Tibial artery (tissue), 4 donors: ENCODE data around the gene BEAN1.

ENCODE experiments used
- DNase-seq, 2 donors: peaks; one replicate each; pipeline ENCODE4 v3.0.0-alpha.2; 2019
- H3K27ac ChIP-seq, 2 donors: fragments of 200-600 bp; sonication (generic) in 1 of 2; 1 replicate in 1 of 2; 2 replicates in 1 of 2; pipeline ENCODE4 v1.5.1; 2018 to 2019; ENCODE audit warnings: mild to moderate bottlenecking in 1 of 2
- H3K27me3 ChIP-seq, 2 donors: fragments of 200-600 bp; sonication (generic) in 1 of 2; one replicate each; pipeline versions ENCODE4 v1.5.1 to v1.6.0; 2016 to 2019
- H3K36me3 ChIP-seq, 3 donors: fragments of 200-600 bp; sonication (generic) in 2 of 3; one replicate each; pipeline ENCODE4 v1.5.1; 2016 to 2019; ENCODE audit warnings: mild to moderate bottlenecking in 2 of 3
- H3K4me1 ChIP-seq, 4 donors: fragments of 200-600 bp; sonication (generic) in 2 of 4; 1 replicate in 3 of 4; 2 replicates in 1 of 4; pipeline ENCODE4 v1.5.1; 2016 to 2019
- H3K4me3 ChIP-seq, 2 donors: fragments of 200-600 bp; sonication (generic) in 1 of 2; 1 replicate in 1 of 2; 2 replicates in 1 of 2; pipeline ENCODE4 v1.5.1; 2018 to 2019; ENCODE audit warnings: mild to moderate bottlenecking in 2 of 2
- H3K9me3 ChIP-seq, 3 donors: fragments of 200-600 bp; sonication (generic) in 1 of 3; one replicate each; pipeline ENCODE4 v1.5.1; 2016 to 2019
- intact Hi-C: fragments of 100-400 bp; cut with DNase I; formaldehyde crosslinking; loops from one replicate; pipeline ENCODE4 v1.15.0; 2023; ENCODE audit warnings: low total_unique reads
- TF ChIP-seq, protein P1 (sequence below), 2 experiments: fragments of 200-600 bp in 1 of 2; fragments of 450-650 bp in 1 of 2; IDR thresholded peaks; one replicate each; pipeline ENCODE4 v1.5.1; 2017 to 2019; ENCODE audit warnings: antibody characterized with exemption in 2 of 2, mild to moderate bottlenecking in 1 of 2, moderate library complexity in 1 of 2

The BEAN1 gene

DNA sequence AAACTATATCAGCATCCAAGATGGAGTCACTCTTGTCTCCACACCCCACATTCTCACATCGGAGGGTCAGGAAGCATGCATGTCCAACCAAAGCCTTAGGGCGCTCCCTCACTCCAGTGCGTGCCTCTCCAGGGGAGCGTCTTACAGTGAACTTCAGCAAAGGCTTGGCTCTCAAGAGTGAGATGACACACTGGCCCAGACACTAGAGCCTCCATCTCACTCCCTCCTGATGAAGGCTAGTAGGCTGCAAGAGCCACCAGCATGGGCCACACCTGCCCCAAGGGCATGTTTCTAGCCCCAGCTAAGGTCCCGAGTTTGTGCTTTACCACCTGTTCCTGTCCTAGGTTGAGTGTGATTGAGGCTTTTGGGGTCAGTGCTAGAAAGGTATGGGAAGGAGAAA is 40.5 kb downstream of the BEAN1 start:
- peak in 1 of 2 donors; percentile 28 for DNase-seq
- H3K27me3 ChIP-seq: no peaks in the 10 kb centered on the region
- no peak overlapping the region for H3K27ac ChIP-seq
- TF ChIP-seq, protein P1, sequence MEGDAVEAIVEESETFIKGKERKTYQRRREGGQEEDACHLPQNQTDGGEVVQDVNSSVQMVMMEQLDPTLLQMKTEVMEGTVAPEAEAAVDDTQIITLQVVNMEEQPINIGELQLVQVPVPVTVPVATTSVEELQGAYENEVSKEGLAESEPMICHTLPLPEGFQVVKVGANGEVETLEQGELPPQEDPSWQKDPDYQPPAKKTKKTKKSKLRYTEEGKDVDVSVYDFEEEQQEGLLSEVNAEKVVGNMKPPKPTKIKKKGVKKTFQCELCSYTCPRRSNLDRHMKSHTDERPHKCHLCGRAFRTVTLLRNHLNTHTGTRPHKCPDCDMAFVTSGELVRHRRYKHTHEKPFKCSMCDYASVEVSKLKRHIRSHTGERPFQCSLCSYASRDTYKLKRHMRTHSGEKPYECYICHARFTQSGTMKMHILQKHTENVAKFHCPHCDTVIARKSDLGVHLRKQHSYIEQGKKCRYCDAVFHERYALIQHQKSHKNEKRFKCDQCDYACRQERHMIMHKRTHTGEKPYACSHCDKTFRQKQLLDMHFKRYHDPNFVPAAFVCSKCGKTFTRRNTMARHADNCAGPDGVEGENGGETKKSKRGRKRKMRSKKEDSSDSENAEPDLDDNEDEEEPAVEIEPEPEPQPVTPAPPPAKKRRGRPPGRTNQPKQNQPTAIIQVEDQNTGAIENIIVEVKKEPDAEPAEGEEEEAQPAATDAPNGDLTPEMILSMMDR (IDR thresholded peaks at IDR 0.05): no peak
- H3K9me3 ChIP-seq: no peaks in the 10 kb centered on the region
- intact Hi-C loops: no loop called here
- H3K4me3 ChIP-seq: no peak overlapping the region
- peaks cover 0 to 20% (median 4%) of the 10 kb centered on the region in 3 donors for H3K36me3 ChIP-seq
- no peaks in the 10 kb centered on the region for H3K4me1 ChIP-seq

- Histone ChIP-seq H3K9me3 (no peaks in the 10 kb centered on the region), H3K4me3 (no peak overlapping the region), H3K27me3 (no peaks in the 10 kb centered on the region), H3K36me3 (peaks cover 0 to 20% (median 4%) of the 10 kb centered on the region in 3 donors), H3K27ac (no peak overlapping the region), H3K4me1 (no peaks in the 10 kb centered on the region)
- TF ChIP-seq, protein P1 (IDR thresholded peaks at IDR 0.05): no peak
- intact Hi-C loops: no loop called here
- no peak for DNase-seq
Measured at GRCh38 chr16:66468321-66468965, 41.3 kb downstream of the BEAN1 start.

DNA sequence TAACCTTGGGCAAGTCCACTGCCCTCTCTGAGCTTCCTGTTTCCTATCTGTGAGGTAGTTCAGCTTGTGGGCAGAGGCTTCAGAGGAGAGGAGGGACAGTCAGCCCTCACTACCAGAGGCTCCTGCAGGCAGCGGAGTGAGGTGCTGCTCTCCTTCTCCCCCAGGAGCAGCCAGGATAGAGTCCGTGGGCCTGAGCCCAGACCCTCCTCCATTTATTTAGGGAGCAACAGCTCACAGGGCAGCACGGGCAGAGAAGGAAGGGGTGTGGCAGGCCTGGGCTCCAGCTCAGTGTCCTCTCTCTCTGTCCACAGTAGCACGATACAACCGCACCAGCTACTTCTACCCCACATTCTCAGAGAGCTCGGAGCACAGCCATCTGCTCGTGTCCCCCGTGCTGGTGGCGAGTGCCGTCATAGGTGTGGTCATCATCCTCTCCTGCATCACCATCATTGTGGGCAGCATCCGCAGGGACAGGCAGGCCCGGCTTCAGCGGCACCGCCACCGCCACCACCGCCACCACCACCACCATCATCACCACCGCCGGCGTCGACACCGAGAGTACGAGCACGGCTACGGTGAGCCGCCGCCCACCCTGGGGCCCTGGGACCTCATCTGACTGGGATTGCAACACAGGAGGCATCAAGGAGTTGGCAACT is 42.3 kb downstream of the BEAN1 start:
- H3K36me3 ChIP-seq: peaks cover 0 to 20% (median 4%) of the 10 kb centered on the region in 3 donors
- no peaks in the 10 kb centered on the region for H3K4me1 ChIP-seq
- no peak overlapping the region for H3K4me3 ChIP-seq
- TF ChIP-seq, protein P1 (IDR thresholded peaks at IDR 0.05): no peak
- H3K27ac ChIP-seq: no peak overlapping the region
- intact Hi-C loops: no loop called here
- H3K9me3 ChIP-seq: no peaks in the 10 kb centered on the region
- H3K27me3 ChIP-seq: no peaks in the 10 kb centered on the region
- peak in 1 of 2 donors; percentile 50 for DNase-seq

DNA sequence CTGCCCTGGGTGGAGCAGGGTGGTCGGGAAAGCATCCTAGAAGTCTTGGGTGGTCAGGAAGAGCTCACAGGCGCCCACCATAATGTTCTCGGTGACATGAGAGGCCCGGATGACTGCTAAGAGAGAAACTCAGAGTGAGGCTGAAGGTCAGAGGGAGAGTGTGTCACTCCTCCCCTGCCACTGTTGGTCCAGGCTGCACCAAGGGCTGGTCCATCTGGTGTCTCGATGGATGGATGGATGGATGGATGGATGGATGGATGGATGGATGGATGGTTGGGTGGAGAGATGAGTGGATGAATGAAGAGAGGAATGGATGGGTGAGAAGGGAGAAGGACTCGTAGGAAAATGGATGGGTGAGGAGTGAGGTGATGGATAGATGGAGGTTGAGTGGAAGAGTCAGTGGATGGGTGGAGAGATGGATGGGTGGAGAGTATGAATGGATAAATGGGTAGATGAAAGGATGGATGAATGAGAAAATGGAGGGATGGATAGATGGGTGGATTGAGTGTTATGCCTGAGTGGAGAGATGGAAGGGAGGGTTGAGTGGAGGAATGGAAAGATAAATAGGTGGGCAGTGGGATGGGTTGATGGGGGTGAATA is 43.0 kb downstream of the BEAN1 start:
- no peaks in the 10 kb centered on the region for H3K4me1 ChIP-seq
- no peaks in the 10 kb centered on the region for H3K27me3 ChIP-seq
- H3K4me3 ChIP-seq: no peak overlapping the region
- intact Hi-C loops: loop anchor here (10.0 kb wide), 1 partner anchor 135 kb away; the partner anchor contains the start of gene CMTM3
- DNase-seq: no peak
- TF ChIP-seq, protein P1 (IDR thresholded peaks at IDR 0.05): no peak
- H3K9me3 ChIP-seq: no peaks in the 10 kb centered on the region
- H3K36me3 ChIP-seq: peaks cover 0 to 20% (median 4%) of the 10 kb centered on the region in 3 donors
- no peak overlapping the region for H3K27ac ChIP-seq

- intact Hi-C loops: loop anchor here (10.0 kb wide), 1 partner anchor 134 kb away; the partner anchor contains the start of gene CMTM3
- Histone ChIP-seq H3K9me3 (no peaks in the 10 kb centered on the region), H3K27ac (no peak overlapping the region), H3K4me3 (no peak overlapping the region), H3K27me3 (no peaks in the 10 kb centered on the region), H3K4me1 (no peaks in the 10 kb centered on the region), H3K36me3 (peaks cover 0 to 20% (median 4%) of the 10 kb centered on the region in 3 donors)
- DNase-seq: no peak
- TF ChIP-seq, protein P1 (IDR thresholded peaks at IDR 0.05): no peak
Measured at GRCh38 chr16:66470556-66470955, 43.5 kb downstream of the BEAN1 start.
